ENCODE data around the gene HECA.

- TF ChIP-seq SPI1 (IDR thresholded peaks at IDR 0.05; ENCODE audit: low read depth, low read length): no peak
- no peak for TF ChIP-seq POLR2A (IDR thresholded peaks at IDR 0.05; ENCODE audit: low read depth, low read length)
- no peak for TF ChIP-seq TAF1 (IDR thresholded peaks at IDR 0.05; ENCODE audit: low read depth, low read length)
- TF ChIP-seq POLR2AphosphoS5 (IDR thresholded peaks at IDR 0.05; ENCODE audit: low read depth, low read length): no peak
- TF ChIP-seq POU2F2 (IDR thresholded peaks at IDR 0.05; ENCODE audit: low read depth, low read length): no peak
Observed at GRCh38 chr6:139156551-139156950, 21.7 kb downstream of the HECA start.
